Hematopoietic multipotent progenitor cell treated with erythropoietin and hydrocortisone succinate and interleukin-3 and kit ligand, for 17 days (in vitro differentiated cells): Measurements from ENCODE around the gene GABBR2.

Experiments used
- DNase-seq: peaks from one replicate; pipeline ENCODE4 v3.0.0-alpha.2; 2015; ENCODE audit warnings: low spot score

Gene GABBR2

DNA sequence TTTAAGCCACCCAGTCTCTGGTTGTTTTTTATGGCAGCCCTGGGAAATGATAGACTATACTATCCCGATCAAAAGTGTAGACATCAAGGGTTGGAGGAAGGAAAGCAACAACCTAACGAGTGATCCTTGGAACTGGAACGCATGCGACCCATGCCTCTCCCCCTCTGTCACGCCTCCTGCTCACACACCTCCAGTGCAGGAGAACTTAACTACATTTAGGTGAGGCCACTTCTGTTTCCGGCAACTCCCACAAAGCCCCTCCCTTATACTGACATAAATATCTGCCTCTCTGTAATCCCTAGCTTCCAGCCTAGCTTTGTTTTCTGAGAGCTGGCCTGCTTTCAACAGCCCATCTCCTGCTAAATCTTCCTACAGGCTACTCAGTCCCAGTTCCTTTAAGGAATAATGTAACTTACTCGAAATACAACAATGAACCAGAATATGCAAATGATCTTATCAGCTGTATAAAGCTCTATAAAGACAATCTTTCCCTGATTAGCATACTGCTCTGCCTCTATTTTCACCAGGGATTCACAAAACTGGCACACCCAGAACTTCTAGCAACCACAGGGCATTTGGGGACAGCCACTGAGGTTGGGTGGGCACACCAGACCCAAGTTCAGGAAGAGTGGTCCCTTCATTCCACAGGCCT lies 73.9 kb downstream of the GABBR2 start:
- no peak for DNase-seq

DNA sequence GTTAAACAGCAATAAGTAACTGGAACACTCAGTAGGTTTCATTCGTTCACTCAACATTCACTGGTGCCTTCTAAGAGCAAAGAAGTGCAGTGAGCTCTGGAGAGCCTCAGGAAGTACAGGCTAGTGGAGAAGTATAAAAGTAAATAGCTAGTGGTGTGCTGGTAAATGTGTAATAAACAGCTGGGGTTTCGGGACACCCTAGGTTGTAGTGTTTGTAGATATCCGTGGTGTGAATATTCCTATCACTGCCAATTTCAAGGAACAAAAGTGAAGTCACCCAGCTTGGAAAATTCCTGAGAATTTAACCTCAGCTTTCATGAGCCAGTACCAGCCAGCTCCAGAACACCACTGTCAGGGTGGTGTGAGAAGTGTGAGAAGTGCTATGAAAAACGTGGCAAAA lies 75.9 kb downstream of the GABBR2 start:
- no peak for DNase-seq

DNA sequence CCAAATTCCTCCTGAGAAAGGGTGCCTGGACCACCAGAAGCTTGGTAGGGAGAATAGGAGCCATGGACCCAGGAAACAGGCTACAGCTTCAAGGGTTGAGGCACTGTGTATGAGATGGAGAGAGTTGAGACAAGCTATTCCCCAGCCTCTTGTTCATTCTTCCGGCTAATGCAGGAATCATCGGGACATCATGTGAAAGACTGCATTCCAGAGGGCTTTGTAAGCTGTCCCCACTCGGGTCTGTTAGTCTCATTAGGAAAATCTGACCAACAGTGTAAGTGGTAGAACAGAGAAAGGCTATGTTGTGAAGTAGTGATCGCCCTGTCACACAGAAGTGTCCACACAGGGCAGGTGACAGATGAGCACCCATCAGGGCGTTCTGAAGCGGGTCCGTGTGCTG lies 81.4 kb downstream of the GABBR2 start:
- no peak for DNase-seq

DNA sequence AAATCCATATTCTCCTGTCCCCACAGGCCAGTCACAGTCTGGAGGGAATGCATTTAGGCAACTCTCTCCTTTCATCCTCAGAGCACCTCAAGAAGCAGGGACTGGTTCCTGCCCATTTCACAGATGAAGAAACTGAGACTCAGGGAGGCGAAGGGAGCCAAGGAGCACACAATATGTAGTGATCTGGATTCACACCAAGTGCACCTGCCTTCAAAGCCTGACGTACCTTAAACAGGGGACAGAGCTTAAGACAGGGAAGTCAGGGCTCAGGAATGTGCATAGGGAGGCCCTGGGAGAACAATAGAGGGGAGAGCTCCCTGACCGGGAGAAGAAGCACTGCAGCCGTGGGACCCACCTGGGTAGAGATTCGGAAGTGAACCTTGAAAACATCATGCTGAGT lies 83.0 kb downstream of the GABBR2 start:
- no peak for DNase-seq

DNA sequence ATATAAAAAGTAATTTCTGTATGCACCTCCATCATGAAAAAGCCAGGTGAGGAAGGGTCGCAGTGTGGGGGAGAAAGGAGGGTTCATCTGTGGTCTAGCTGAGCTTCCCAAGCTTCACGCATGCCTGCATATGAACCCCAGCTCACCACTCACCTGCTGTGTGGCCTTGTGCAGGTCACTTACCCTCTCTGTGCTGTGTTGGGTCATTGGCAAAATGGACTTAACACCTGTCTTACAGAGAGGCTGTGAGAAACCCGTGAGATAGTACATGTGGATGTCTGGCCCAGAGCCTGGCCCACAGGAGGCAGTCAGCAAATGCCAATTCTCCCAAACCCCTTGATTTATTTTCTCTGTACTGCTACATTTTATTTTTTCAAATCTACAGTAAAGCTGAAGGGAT lies 88.9 kb downstream of the GABBR2 start:
- DNase-seq, result no peak

DNA sequence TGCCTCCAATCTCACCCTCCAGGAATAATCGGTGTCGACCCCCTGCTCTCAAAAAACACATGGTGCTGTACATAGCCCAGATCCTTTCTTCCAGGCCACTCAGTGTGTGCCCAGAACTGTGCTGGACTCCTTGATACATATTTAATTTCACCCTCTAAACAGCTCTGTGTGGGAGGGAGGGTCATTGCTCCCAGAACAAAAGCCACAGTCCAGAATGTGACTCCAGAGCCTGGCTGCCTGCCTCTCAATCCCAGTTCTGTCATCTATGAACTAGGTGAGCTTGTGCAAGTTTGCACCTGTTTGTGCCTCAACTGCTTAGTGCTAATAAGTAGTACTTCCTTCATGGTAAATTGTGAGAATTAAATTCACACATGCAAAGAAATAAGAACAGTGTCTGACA lies 93.1 kb downstream of the GABBR2 start:
- DNase-seq, result no peak

DNA sequence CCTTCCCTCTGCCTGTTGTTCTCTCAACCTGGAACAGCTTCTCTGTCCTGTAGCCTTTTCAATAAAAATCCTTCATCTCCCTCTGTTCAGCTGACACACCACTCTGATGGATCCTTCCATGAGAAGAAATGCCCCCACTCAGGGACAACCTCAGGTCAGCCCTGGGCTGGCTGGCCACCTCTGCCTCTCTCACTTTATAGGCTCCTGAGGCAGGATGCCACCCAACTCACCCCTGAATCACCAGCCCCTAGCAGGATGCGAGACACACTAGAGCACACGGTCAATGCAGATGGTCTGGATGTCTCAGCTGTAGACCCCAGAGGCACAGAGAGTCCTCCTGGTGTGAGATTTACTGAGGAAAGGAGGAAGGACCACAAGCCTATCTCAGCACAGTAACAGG lies 93.8 kb downstream of the GABBR2 start:
- no peak for DNase-seq

DNA sequence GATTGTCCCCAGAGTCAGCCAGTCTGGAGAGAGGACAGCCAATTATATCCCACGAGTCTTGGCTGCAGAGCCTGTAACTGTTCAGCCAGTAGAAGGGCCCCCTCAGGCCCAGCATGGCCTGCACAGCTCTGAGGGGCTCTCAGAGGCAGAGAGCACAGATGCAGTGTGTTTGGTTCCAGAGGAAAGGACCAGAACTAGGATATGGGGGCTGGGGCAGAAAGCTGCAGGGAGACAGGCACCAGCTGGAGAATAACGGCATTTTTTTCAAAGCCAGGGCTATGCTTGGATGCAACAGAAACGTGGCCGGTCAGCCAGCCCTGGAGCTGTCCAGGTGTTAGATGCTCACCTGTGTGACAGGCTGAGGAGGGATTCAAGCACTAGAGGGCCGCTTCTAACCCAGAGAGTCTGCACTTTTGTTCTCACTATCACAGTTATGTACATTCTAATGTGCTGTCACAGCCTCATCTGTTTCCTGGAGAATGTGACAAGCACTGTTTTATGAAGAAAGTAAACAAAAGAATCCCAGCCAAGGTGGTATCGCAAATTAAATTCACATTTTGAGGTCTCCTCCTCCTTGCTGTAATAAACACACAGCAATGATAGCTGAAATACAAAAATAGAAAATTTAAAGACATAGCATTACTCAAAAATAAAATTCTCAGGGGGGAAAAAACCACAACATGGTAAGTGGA lies 96.5 kb downstream of the GABBR2 start:
- no peak for DNase-seq

DNA sequence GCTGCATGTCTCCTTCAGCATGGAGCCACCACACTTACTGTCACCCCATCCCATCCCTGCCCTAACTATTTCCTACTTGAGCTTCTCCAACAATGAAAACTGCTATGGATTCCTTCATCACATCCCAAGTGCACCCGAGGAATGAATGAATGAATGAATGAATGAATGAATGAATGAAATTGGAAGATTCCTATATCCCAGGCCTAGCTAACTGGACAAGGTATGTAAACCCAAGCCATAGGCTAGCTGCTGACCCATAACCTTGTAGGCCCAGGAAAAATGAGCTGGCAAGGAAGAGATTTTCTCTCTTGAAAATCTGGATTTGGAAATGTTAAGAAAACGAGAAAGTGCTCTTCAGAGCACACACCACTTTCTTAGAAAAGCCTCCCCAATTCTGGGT lies 97.4 kb downstream of the GABBR2 start:
- DNase-seq, result no peak

DNA sequence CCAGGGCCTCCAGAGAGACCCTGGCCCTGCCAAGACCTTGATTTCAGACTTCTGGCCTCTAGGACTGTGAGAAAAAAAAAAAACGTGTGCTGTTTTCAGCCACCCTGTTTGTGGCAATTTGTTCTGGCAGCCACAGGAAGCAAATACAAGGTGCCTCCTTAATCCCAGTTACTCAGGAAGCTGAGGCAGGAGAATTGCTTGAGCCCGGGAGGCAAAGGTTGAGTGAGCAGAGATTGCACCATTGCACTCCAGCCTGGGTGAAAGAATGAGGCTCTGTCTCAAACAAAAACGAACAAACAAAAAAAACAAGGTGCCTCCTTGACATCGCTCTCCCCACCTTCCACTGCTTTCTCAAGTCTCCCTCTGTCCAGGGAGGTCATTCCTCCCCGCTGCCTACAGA lies 98.0 kb downstream of the GABBR2 start:
- DNase-seq, result no peak

DNA sequence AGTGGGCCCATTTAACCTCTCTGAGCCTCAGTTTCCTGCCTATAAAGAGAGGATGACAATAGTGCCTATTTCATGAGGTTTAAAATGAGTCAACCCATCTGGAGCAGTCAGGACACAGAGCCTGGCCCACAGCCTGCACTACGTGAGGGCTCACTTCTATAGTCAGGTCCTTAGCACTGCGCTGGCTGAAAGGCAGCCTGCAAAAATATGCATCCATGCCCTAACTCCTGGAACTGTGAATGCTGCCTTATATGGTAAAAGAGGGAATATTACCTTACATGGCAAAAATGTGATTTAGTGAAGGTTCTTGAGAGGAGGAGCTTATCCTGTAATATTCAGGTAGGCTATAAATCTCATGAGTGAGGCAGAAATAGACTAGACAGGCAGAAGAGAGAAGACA lies 98.5 kb downstream of the GABBR2 start:
- no peak for DNase-seq

DNA sequence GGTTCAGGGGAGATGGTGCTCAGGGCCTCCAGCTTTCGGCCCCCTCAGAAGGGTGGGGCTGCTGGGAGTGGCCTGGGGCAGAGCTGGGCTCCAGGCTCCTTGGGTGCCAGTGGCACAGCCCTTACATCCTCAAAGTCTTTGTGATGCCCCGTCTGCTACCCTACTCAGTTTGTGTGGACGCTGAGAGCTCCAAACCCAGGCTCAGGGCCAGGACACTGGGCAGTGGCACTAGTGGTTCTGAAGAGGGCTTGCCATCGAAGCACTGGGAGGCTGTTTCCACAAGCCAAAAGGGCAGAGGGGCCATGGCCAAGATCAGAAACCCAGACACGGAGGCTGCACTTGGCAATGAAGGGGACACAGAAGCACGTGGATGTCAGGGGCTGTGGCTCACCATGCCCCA lies 99.1 kb downstream of the GABBR2 start:
- DNase-seq, result no peak

DNA sequence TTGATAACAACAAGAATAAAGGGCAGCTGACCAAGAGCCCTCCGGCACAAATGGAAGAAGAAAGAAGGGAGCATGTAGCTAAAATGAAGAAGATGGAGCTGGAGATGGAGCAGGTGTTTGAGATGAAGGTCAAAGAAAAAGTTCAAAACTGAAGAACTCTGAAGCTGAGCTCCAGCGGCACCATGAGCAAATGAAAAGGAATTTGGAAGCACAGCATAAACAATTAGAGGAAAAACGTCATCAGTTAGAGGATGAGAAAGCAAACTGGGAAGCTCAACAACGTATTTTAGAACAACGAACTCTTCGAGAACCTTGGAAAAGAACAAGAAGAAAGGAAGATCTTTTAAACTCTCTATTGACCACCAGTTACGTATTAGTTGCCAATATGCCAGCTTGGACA lies 100.9 kb downstream of the GABBR2 start:
- DNase-seq, result no peak

DNA sequence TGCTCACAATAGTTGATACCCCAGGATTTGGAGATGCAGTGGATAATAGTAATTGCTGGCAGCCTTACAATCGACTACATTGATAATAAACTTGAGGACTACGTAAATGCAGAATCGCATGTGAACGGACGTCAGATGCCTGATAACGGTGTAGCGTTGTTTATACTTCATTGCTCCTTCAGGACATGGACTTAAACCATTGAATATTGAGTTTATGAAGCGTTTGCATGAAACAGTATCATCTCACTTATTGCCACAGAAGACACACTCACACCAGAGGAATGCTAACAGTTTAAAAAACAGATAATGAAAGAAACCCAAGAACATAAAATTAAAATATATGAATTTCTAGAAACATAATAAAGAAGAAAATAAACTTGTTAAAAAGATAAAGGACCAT lies 101.6 kb downstream of the GABBR2 start:
- DNase-seq, result no peak

DNA sequence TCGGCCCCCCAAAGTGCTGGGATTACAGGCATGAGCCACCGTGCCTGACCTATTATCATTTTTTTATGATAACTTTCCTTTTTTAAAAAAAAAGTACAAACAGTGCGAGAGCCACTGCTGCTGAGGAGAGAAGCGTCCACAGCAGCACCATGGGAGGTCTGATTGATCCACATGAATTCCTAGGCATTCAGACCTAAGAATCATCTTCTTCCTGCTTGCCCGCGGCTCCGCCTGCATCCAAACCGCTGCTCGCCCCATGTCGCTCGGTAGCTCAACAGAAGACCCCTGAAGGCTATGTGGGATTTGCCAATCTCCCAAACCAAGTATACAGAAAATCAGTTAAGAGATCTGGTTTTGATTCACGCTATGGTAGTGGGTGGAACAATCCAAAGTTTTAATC lies 102.0 kb downstream of the GABBR2 start:
- no peak for DNase-seq

DNA sequence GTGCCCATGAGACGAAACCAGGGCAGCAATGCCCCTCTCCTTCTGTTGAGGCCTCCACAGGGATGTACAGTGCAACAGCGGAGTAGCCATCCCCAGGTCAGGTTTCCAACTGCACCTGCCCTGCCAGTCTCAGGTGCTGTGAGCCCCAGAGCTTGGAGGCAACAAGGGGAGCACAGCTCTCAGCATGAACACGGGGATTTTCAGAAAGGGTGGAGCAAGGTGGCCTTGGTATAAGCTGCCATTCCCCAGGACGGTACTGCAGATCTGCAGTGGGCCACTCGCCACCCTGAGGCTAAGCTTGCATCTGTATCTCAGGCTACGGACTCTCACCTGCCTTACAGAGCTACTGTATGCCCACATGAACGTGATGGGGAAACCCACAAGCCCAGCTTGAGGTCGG lies 103.6 kb downstream of the GABBR2 start:
- no peak for DNase-seq

DNA sequence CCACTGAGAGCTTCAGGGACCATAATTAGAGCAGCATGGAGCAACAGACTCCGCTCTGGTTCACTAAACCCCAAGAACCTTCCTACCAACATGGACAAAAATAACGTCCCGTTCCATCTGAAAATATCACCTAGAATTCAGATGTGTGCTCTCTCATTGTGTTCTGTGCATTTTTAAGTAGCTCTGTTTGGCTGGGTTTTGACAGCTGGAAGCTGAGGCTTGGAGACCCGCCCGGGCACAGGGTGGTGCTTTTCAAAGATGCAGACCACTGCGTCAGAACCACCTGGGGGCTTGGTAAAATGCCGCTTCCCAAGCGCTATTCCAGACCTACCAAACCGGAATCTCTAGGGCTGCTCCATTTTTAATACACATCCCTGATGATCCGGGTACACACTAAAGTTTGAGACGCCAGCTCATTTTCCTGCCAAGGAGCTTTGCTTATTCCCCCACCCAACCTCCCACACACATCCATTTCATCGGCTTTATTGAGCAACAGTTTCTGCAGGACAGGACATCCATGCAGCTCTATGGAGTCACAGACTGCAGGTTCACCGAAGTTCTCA lies 104.8 kb downstream of the GABBR2 start:
- DNase-seq, result no peak

DNA sequence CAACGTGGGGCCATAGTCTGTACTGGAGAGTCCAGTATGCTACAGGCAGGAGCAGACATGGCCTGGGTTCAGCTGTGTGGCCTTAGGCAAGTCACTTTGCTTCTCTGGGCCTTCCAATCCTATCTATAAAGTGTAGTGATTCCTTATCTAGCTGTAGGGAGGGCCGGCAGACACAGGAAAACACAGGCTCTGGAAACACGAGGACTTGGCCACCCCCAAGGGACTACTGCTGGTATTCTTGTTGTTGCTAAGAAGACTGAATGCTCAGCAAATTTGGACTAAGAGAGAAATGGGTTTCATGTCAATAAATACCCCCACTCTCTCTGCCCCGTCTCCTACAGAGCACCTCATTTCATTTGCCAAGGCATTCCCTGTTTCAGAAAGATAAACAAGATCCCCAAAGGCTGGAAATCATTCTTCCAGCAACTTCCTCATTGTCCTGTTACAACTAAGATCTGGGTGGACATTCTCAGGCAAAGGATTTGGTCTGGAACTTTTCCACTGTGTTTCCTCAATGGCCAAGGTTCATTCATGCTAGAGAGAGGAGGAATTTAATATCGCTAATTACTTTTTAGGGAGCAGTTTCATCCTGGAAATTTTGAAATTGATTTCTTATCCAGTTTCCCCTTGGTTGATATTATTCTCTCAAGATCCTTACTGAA lies 105.8 kb downstream of the GABBR2 start:
- no peak for DNase-seq

DNA sequence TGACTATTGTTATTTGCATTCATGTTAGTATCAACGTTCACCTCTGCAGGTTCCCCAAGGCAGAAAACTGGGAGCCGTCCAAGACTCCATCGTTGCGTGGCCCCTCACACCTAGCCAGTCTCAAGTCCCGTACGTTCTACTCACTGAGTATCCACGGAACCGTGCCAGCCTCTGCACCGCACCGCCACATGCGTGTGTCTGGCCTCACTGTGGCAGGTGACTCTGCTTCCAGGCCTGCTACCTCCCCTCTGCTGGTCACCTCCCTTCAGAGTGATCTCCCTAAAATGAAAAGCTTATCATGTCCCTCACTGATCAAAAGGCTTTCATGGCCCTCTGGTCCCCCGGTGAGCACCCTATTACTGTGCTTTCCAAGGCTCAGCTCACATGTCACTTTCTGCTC lies 108.1 kb downstream of the GABBR2 start:
- no peak for DNase-seq

DNA sequence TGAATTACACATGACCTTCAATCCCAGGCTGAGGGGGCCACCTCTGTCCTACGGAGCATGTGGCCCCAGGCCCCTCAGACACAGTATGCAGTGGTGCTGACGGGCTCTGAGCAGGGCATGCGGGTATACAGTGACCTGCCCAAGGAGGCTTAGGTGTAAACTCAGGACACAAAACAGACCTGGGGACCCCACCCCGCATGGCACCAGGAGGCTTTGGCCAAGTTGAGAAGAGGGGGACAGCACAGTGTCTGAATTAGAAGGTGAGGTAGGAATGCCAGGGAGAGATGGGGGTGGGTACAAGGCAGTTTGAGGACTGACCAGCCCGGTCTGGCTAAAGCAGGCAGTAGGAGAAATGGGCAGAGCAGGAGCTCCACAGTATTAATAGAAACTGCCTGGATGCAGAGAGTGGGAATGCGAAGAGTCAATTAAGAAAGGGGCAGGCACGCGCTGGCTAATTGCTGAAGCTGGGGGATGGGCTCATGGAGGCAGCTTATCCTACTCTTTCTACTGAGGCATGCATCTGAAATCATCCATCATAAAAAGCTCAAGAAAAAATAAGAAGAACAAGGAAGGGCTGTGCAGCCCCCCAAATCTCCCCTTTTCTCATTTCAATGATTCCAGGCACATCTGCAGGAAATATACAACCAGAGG lies 109.0 kb downstream of the GABBR2 start:
- no peak for DNase-seq

DNA sequence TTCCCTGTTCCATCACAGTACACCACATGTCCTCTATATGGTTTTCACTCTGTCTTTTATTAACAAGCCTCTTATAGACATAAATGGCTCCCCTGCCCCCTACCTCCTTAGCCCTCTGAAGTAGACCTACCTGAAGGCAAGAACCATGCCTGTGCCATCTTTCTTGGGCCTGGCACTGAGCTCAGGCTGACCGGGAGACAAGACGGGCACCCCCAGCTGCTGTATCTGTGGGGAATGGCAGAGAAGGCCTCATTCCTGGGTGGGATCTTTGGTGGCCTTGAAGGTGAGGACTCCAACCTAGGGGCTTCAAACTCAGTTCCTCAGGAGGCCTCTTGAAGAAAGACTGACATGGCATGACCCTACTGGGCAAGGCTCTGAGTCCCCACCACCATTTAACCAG lies 109.9 kb downstream of the GABBR2 start:
- DNase-seq, result no peak

DNA sequence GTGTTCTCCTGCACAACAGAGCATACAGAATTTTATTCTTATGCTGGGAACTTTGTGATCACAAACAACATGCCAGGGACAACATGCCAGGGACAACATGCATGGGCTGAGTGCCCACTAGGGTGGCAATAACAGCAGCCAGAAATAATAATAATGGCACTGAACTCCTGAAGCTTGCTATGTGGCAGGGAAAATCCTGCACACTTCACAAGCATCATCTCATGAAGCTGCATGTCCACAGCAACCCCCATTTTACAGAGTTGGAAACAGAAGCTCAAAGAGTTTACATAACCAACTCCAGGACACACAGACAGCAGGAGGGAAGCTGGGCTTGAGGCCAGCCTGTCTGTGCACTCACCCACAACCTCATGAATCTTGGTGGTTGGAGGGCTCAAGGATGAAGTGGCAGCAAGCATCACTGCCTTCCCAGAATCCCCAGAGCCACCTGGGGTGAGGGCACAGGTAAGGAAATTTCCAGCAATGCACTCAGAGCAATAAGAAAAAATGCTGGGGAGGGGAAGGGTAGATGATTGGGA lies 111.4 kb downstream of the GABBR2 start:
- DNase-seq, result no peak

DNA sequence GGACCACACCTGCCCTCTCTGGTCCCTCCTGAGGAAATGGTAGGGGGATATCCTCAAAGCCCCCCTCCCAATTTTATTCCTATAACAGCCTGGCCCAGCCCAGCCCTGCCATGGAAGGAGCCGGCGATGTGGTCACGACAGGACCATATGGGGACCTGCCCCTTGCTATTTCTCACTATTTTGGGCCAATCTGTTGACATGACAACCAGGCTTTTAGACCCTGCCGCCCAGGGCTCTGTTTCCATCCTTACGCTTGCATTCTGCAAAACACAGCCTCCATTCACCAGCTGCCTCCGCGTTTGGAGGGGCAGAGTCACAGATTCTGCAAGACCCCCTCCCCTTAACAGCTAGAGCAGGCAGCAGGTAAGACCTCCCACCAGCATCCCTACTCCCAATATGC lies 112.2 kb downstream of the GABBR2 start:
- DNase-seq, result no peak
